Ishikawa (cell line): ENCODE results near the gene PLA2G2C.

Experiments
- CREB1 ChIP-seq: IDR thresholded peaks from 2 replicates; pipeline ENCODE4 v1.6.1; 2012; ENCODE audit warnings: low read depth
- EP300 ChIP-seq: IDR thresholded peaks from 2 replicates; pipeline ENCODE4 v1.6.1; 2012; ENCODE audit warnings: borderline replicate concordance

- no peak for TF ChIP-seq CREB1
- TF ChIP-seq EP300, result no peak
These were observed 1.1 kb downstream of the PLA2G2C start for GRCh38 chr1:20184997-20185833.
